ENCODE data around the gene SFMBT1.
"Not testable (repeated sequence)": the region's sequence is repeated elsewhere in the genome, so short reads cannot be mapped to it uniquely, and the experiment has no call there.

SFMBT1 gene

GRCh38 chr3:53038679-53039375 is 7.0 kb downstream of the SFMBT1 start:
- DNase-seq (ENCODE audit: low spot score), result no peak

GRCh38 chr3:53035825-53036619 is 9.9 kb downstream of the SFMBT1 start:
- no peak for DNase-seq (ENCODE audit: low spot score)

- not testable (repeated sequence) for DNase-seq (ENCODE audit: low spot score)
Measured at GRCh38 chr3:53035018-53035417, 10.9 kb downstream of the SFMBT1 start.

- DNase-seq (ENCODE audit: low spot score), result not testable (repeated sequence)
Measured at GRCh38 chr3:53034411-53034810, 11.5 kb downstream of the SFMBT1 start.

GRCh38 chr3:53032609-53033008 is 13.3 kb downstream of the SFMBT1 start:
- DNase-seq (ENCODE audit: low spot score), result no peak

GRCh38 chr3:53030619-53031449 is 15.0 kb downstream of the SFMBT1 start:
- DNase-seq (ENCODE audit: low spot score), result no peak

- DNase-seq (ENCODE audit: low spot score), result no peak
Measured at GRCh38 chr3:53028641-53029040, 17.2 kb downstream of the SFMBT1 start.

- no peak for DNase-seq (ENCODE audit: low spot score)
Measured at GRCh38 chr3:53027254-53027844, 18.5 kb downstream of the SFMBT1 start.

GRCh38 chr3:53026382-53027162 is 19.3 kb downstream of the SFMBT1 start:
- no peak for DNase-seq (ENCODE audit: low spot score)

- no peak for DNase-seq (ENCODE audit: low spot score)
Measured at GRCh38 chr3:53024315-53024714, 21.6 kb downstream of the SFMBT1 start.

- DNase-seq (ENCODE audit: low spot score), result no peak
Measured at GRCh38 chr3:53023072-53023823, 22.6 kb downstream of the SFMBT1 start.

- no peak for DNase-seq (ENCODE audit: low spot score)
Measured at GRCh38 chr3:53022647-53023046, 23.2 kb downstream of the SFMBT1 start.

- DNase-seq (ENCODE audit: low spot score), result no peak
Measured at GRCh38 chr3:53016236-53016635, 29.6 kb downstream of the SFMBT1 start.

GRCh38 chr3:53011324-53011723 is 34.5 kb downstream of the SFMBT1 start:
- no peak for DNase-seq (ENCODE audit: low spot score)

- no peak for DNase-seq (ENCODE audit: low spot score)
Measured at GRCh38 chr3:53009826-53010539, 35.9 kb downstream of the SFMBT1 start.

- DNase-seq (ENCODE audit: low spot score), result no peak
Measured at GRCh38 chr3:53008932-53009331, 36.9 kb downstream of the SFMBT1 start.

GRCh38 chr3:53005854-53006513 is 39.9 kb downstream of the SFMBT1 start:
- no peak for DNase-seq (ENCODE audit: low spot score)

- DNase-seq (ENCODE audit: low spot score), result no peak
Measured at GRCh38 chr3:53005338-53005737, 40.5 kb downstream of the SFMBT1 start.

GRCh38 chr3:53003320-53003719 is 42.6 kb downstream of the SFMBT1 start:
- no peak for DNase-seq (ENCODE audit: low spot score)

All from germinal center (tissue), 1 donor.